OCI-LY3 (cell line): ENCODE data around the gene ZNF200.

Experiments used
- H2AFZ ChIP-seq: fragments of 200-600, 300-600 bp; shearing (Covaris generic); 2 replicates; pipeline ENCODE4 v1.6.0; 2014; ENCODE audit warnings: antibody characterized with exemption, low read depth, low read length
- H3K27ac ChIP-seq: fragments of 200-600, 300-600 bp; sonication (generic); 2 replicates; pipeline ENCODE4 v1.5.1; 2014; ENCODE audit warnings: mild to moderate bottlenecking, low read length, moderate library complexity, mixed read lengths
- H3K27me3 ChIP-seq: fragments of 200-600, 300-600 bp; sonication (generic); 2 replicates; pipeline ENCODE4 v1.6.1; 2014; ENCODE audit warnings: low read depth, low read length, mixed read lengths
- H3K36me3 ChIP-seq: fragments of 200-600, 300-600 bp; sonication (generic); replicated peaks from 2 replicates; pipeline ENCODE3; 2014; ENCODE audit warnings: low read depth, low read length, mixed read lengths
- H3K4me1 ChIP-seq: fragments of 300-600, 200-600 bp; sonication (generic); 2 replicates; pipeline ENCODE4 v1.6.1; 2014; ENCODE audit warnings: low read length, mixed read lengths
- H3K4me2 ChIP-seq: fragments of 200-600, 300-600 bp; sonication (generic); 2 replicates; pipeline ENCODE4 v1.6.1; 2014; ENCODE audit warnings: low read length, mixed read lengths
- H3K4me3 ChIP-seq: fragments of 300-600, 200-600 bp; sonication (generic); 2 replicates; pipeline ENCODE4 v1.5.1; 2014; ENCODE audit warnings: antibody characterized with exemption, mild to moderate bottlenecking, low read length, moderate library complexity
- H3K79me2 ChIP-seq: fragments of 300-600, 200-600 bp; shearing (Covaris generic); 2 replicates; pipeline ENCODE4 v1.6.1; 2014; ENCODE audit warnings: mild to moderate bottlenecking, low read length, mixed read lengths
- H3K9ac ChIP-seq: fragments of 300-600, 200-600 bp; shearing (Covaris generic); 2 replicates; pipeline ENCODE4 v1.6.0; 2014; ENCODE audit warnings: mild to moderate bottlenecking, low read length, moderate library complexity
- H3K9me3 ChIP-seq: fragments of 200-600, 300-600 bp; shearing (Covaris generic); 2 replicates; pipeline ENCODE4 v1.6.1; 2014; ENCODE audit warnings: low read length, mixed read lengths; ENCODE audit not compliant: insufficient read depth
- H4K20me1 ChIP-seq: fragments of 200-600, 300-600 bp; sonication (generic); 2 replicates; pipeline ENCODE4 v1.6.1; 2016; ENCODE audit warnings: low read length, mixed read lengths; ENCODE audit not compliant: insufficient read depth
- CTCF ChIP-seq: fragments of 200-600, 300-600 bp; sonication (generic); IDR thresholded peaks from 2 replicates; pipeline ENCODE4 v1.5.1; 2014; ENCODE audit warnings: antibody characterized with exemption, low read length, low read depth
- EZH2phosphoT487 ChIP-seq: fragments of 200-600 bp; shearing (Covaris generic); IDR thresholded peaks from 2 replicates; pipeline ENCODE4 v1.6.1; 2018; ENCODE audit warnings: antibody characterized with exemption, mixed run types, low read depth

Gene ZNF200

GRCh38 chr16:3256146-3256865 is 21.3 kb upstream of the ZNF200 start, which contains the start of gene MEFV:
TSS of gene MEFV (minus strand) at chr16:3256633. CDS start at chr16:3256587, 46 bp downstream.
- no peaks in the 10 kb centered on the region for H3K9me3 ChIP-seq
- TF ChIP-seq CTCF (no peak), EZH2phosphoT487 (no peak)
- H3K4me2 ChIP-seq, result no peak within 1 kb of the TSS
- no peaks in the 10 kb centered on the region for H4K20me1 ChIP-seq
- no peak within 1 kb of the TSS for H3K9ac ChIP-seq
- no peaks in the 10 kb centered on the region for H3K4me1 ChIP-seq
- no peak within 1 kb of the TSS for H2AFZ ChIP-seq
- H3K27ac ChIP-seq, result no peak within 1 kb of the TSS
- no peak within 1 kb of the TSS for H3K4me3 ChIP-seq
- H3K27me3 ChIP-seq, result no peaks in the 10 kb centered on the region
- H3K79me2 ChIP-seq, result no peaks in the 10 kb centered on the region
- H3K36me3 ChIP-seq, result no peaks in the 10 kb centered on the region

- Histone ChIP-seq H3K4me3 (no peak overlapping the region), H3K9me3 (no peaks in the 10 kb centered on the region), H4K20me1 (no peaks in the 10 kb centered on the region), H2AFZ (no peak overlapping the region), H3K27me3 (no peaks in the 10 kb centered on the region), H3K4me1 (no peaks in the 10 kb centered on the region), H3K79me2 (no peaks in the 10 kb centered on the region), H3K27ac (no peak overlapping the region), H3K9ac (no peak overlapping the region), H3K4me2 (no peak overlapping the region), H3K36me3 (no peaks in the 10 kb centered on the region)
- TF ChIP-seq EZH2phosphoT487 (no peak), CTCF (no peak)
Measured at GRCh38 chr16:3254309-3254708, 19.4 kb upstream of the ZNF200 start.

- Histone ChIP-seq H3K27ac (no peak overlapping the region), H3K9me3 (no peaks in the 10 kb centered on the region), H3K4me2 (no peak overlapping the region), H3K4me3 (no peak overlapping the region), H3K79me2 (no peaks in the 10 kb centered on the region), H3K27me3 (no peaks in the 10 kb centered on the region), H2AFZ (no peak overlapping the region), H4K20me1 (no peaks in the 10 kb centered on the region), H3K9ac (no peak overlapping the region), H3K36me3 (no peaks in the 10 kb centered on the region), H3K4me1 (no peaks in the 10 kb centered on the region)
- no peak for TF ChIP-seq CTCF
- TF ChIP-seq EZH2phosphoT487, result no peak
Measured at GRCh38 chr16:3252967-3253366, 18.0 kb upstream of the ZNF200 start.

- Histone ChIP-seq H3K9ac (no peak overlapping the region), H3K27ac (no peak overlapping the region), H2AFZ (no peak overlapping the region), H3K4me2 (no peak overlapping the region), H3K4me3 (no peak overlapping the region), H3K79me2 (no peaks in the 10 kb centered on the region), H3K4me1 (no peaks in the 10 kb centered on the region), H3K36me3 (no peaks in the 10 kb centered on the region), H3K27me3 (no peaks in the 10 kb centered on the region), H4K20me1 (no peaks in the 10 kb centered on the region), H3K9me3 (no peaks in the 10 kb centered on the region)
- TF ChIP-seq EZH2phosphoT487 (no peak), CTCF (no peak)
Measured at GRCh38 chr16:3249451-3249850, 14.5 kb upstream of the ZNF200 start.
